GM21786 (cell line): ENCODE data around the gene INHBB.
"Not testable (repeated sequence)": the region's sequence is repeated elsewhere in the genome, so short reads cannot be mapped to it uniquely, and the experiment has no call there.

Experiments
- ATAC-seq: cut with Tn5 transposase; IDR thresholded peaks from one replicate; pipeline ENCODE4 v1.9.1; 2021; ENCODE audit not compliant: unreplicated experiment

The INHBB gene

DNA sequence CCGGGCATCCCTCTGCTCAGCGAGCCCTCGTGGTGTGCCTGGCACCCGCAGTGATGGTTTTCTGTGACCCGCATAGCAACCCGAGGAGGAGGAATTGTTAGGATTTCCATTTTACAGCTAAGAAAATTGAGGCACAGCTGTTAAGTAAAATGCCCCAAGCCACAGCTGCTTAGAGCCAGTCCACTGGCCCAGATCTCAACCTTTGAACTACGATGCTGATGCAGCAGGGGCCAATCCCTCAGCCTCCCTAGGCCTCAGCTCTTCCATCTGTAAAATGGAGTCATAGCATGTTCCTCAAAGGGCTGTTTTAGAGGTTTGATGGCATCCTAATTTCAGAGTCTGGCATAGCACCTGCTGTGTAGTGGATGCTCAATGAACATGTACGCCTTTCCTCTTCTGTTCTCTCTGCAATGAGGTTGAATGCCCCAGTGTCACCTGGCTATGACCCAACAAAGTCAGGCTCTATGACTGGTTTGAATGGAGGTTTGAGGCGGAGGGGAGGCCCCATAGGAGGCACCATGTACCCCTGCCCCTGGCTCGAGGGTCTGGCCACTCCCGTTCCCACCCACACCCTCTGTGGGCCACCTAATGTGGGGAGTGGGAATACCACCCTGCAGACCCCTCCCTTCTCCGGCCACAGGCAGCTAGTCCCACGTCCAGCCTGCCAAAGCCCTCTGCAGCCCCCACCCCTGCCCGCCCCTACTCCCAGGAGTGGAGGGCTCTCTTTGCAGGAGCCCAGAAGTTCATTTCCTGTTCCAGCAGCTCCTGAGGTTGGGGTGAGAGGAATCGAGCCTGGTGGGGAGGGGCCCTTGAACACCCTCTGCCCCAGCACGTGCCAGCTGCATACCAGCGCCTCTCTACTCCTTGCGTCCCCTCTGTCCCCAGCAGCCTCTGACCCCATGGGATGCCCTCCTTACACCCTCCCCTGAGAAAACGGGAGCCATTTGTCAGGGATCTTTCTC lies 31.0 kb downstream of the INHBB start:
- no peak for ATAC-seq

- no peak for ATAC-seq
Measured at GRCh38 chr2:120378605-120379004, 32.7 kb downstream of the INHBB start.

DNA sequence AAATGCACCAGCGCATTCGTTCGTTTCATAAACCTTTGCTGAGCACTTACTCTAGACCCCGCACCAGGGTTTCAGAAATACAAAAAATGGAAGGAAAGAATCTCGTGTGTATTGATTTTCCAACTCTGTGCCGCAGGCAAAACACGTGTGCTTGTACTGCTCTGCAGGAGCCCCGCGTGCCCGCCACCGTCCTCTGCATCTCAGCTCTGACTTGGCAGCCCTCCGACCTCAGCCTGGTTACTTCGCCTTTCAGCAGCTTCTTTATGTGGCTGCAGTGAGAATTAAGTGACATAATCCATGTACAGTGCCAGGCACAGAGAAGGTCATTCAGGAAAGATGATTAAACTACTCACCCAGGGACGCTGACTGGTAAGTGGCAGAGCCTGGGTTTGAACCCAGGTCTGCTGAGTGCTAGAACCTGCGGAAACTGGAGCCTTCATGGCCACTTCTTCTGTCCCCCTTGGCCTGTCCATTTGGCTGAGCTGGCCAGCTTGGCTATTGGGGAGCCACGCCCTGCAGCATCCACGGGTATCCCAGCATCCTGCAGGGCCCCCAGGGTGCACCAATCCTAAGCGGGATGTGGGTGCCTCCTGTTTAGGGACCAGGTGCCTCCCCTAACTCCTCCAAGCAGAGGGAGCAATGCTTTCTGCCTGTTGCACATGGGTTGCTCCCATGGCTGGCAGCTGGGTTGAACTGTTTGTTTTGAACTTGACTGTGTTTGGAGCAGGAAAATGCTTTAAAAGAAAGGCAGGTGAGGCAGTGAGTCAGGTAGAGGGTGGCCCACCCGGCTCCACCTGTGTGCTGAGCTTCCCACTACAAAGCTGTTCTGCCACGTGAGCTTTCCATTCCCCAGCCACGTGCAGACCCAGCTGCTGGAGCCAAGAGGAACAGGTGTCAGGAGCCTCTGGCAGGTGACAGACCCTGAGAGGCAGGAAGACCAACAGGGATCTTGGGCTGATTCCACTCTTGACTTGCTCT lies 34.3 kb downstream of the INHBB start:
- no peak for ATAC-seq

GRCh38 chr2:120381192-120381591 lies 35.3 kb downstream of the INHBB start:
- no peak for ATAC-seq

- no peak for ATAC-seq
Measured at GRCh38 chr2:120381661-120382060, 35.7 kb downstream of the INHBB start.

DNA sequence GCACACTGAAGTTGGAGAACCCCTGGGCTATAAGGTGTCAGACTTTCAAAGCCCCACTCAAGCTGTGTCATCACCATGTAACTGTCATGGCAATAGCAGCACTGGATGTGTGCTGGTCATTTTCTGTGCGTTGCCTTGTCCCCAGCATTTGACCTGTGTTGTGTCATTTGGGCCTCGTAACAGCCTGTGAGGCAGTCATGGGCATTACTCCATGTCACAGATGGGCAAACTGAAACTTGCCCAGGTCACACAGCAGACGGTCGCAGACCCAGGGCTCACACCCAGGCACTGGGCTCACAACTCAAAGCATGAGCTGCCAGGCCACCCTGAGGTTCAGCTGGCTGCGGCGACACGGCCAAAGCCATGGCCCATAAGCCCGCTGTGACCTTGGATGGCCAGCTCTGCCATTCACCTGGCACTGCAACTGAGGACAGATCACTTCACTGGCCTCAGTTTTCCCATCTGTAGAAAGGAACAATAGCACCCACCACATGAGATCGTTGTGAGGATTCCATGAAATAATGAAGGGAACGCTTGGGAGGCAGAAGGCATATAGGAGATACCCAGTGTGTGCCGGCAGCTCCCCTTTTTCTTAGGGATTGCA lies 36.7 kb downstream of the INHBB start:
- no peak for ATAC-seq

DNA sequence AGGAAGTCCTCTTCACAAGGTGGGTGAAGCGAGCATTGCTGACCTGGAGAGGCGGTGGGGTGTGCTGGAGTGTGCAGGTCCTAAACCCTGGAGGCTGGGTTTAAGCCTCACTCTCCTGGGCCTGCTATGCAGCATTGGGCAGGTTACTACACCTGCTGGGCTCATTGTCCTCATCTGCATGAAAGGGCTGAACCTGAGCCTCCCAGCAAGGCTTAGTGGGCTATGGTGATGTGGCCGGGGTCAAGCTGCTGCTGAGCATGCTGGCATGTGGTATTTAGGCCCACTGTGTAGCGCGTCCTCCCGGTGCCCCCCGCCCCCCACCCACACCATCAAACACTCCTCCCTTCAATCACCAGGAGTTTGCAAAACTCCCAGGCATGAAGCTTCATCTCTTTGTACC lies 37.3 kb downstream of the INHBB start:
- ATAC-seq: no peak

GRCh38 chr2:120383631-120384340 lies 37.9 kb downstream of the INHBB start:
- no peak for ATAC-seq

- peak; percentile 81 for ATAC-seq
Measured at GRCh38 chr2:120384486-120385354, 38.8 kb downstream of the INHBB start.

GRCh38 chr2:120385355-120386127 lies 39.6 kb downstream of the INHBB start:
- ATAC-seq: no peak

GRCh38 chr2:120388222-120389035 lies 42.5 kb downstream of the INHBB start:
- ATAC-seq: no peak

GRCh38 chr2:120389036-120389391 lies 43.1 kb downstream of the INHBB start:
- no peak for ATAC-seq

GRCh38 chr2:120390381-120391055 lies 44.6 kb downstream of the INHBB start:
- ATAC-seq: no peak

- not testable (repeated sequence) for ATAC-seq
Measured at GRCh38 chr2:120391382-120391781, 45.4 kb downstream of the INHBB start.

DNA sequence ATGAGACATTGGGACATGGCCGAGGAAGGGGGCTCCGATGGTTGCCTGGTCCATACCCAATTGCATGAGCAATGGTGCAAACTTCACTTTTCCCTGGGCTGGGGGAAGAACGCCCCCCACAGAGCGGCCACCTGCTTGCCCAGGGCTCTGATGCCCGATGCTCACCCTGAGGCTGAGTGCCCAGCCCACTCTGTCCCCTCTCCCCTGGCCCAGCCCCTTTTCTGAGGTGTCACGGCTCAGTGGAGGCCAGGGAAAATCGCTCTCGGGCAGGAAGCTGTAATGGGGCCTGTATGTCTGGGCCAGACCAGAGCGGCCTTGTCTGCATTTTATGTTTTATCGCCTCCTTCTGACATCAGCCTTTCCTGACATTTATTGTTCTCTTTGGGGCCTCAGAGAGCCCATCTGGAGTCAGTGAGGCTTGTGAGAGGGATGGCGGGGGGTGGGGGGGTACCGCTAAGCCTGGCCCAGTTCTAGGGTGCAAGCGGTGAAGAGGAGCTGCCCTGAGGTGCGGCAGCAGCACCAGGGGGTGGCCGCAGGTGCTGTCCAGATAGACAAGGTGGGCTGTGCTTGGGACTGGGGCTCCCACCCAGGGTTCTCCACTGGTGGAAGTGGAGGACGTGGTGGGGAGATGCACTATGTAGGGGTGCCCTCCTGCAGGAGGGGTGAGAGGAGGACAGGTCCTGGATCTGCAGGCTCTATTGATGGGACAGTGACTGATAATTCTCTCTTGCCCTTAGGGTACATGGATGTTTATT lies 46.2 kb downstream of the INHBB start:
- no peak for ATAC-seq

DNA sequence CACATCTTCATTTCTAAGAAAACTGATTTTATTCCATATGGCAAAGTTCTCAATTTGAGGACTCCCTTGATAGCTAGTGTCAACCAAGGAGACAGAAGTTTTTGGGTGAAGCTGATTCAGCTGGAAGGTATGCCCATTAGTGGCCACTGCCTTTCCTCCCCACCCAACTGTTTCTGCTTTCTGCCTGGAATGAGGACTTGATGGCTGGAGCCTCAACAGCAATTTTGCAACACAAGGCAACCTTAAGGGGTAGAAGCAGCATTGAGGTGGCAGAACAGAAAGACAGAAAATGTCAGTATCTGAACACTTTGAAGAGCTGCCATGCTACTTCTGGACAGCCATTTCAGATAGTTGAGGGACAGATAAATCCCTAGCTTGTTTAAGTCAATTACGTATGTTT lies 47.0 kb downstream of the INHBB start:
- ATAC-seq: no peak

DNA sequence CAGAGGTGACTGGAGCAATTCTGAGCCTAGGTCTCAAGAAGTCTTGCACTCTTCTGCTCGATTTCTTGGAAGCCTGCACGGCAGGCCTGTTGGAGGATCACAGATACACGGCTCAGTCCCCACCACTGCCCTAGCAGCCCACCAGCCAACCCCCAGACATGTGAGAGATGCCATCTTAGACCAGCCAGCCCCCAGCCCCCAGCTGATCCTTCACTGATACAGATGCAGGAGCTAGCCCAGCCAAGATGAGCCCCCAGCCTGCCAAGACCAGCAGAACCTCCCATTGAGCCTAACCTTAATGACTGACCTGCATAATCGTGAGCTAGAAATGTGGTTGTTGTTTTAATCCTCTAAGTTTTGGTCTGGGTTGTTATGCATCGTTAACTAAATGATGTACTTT lies 47.5 kb downstream of the INHBB start:
- no peak for ATAC-seq
